ENCODE results near the gene INPP5F. TPM values are rescaled to one million over a fixed set of nuclear protein-coding genes. Genes with fewer than 3 reads are reported as not detected.

The INPP5F gene
- total and polyA plus RNA-seq, 9 of the 15 experiments (the other 6 are each of a cell fraction or from before 2014, with no cell fraction given): 1.6 to 7.3 (median 6.0) TPM

DNA sequence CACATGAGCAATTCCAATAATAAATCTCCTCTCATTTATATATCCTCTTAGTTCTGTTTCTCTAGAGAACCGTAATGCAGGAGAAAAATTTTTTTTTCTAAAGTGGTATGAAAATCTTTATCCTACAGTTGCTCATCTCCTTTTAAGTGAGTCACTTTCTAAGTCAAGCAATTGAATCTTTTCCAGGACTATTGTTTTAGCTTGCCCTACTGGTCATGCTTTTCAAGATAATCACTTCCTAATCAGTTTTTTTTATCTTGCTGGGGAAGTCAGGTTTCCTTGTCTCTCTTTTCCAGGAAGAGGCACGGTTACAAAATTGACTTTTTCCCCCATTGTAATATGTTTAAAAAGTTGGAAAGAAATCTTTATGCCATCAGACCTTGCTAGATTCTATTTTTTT is 44.0 kb downstream of the INPP5F start:
- Histone ChIP-seq H3K27ac (ENCODE audit: extremely low read depth, low read depth, low read length) (no peak overlapping the region), H3K9me3 (replicated peaks; ENCODE audit: control insufficient read depth, insufficient read depth, low read depth, low read length) (no peaks in the 10 kb centered on the region), H2AFZ (ENCODE audit: low read depth, low read length) (no peak overlapping the region), H4K20me1 (replicated peaks; ENCODE audit: control insufficient read depth, insufficient read depth, low read length) (no peaks in the 10 kb centered on the region), H3K36me3 (ENCODE audit: control insufficient read depth, insufficient read depth, low read length) (no peaks in the 10 kb centered on the region), H3K9ac (ENCODE audit: insufficient read depth in 1 of 2, low read depth in 2 of 2, low read length in 2 of 2) (no peak overlapping the region), H3K79me2 (ENCODE audit: control insufficient read depth, insufficient read depth, low read length) (no peaks in the 10 kb centered on the region), H3K9me1 (ENCODE audit: control insufficient read depth, insufficient read depth, low read length) (no peaks in the 10 kb centered on the region), H3K4me3 (no peak overlapping the region), H3K27me3 (ENCODE audit: control insufficient read depth in 2 of 2, insufficient read depth in 2 of 2, low read length in 2 of 2) (no peaks in the 10 kb centered on the region), H3K4me1 (replicated peaks in 1 of 2; ENCODE audit: control insufficient read depth in 2 of 2, insufficient read depth in 2 of 2, low read length in 2 of 2) (peaks cover 0 to 6% of the 10 kb centered on the region in 2 experiments; a peak in 3 of 5 replicates), H3K4me2 (ENCODE audit: insufficient read depth, low read length) (no peak overlapping the region)
- WGBS (ENCODE audit: insufficient coverage, low coverage, missing lambda C conversion rate): 0% methylated on average over 2 of the region's 2 CpGs
- intact Hi-C loops (cut with micrococcal nuclease) (no loop called here), in situ Hi-C loops (cut with MboI) (no loop called here)
- ATAC-seq: no peak
- FAIRE-seq: no peak
- DNase-seq (ENCODE audit: extremely low read depth in 1 of 4, low spot score in 3 of 4): peak in 1 of 4 experiments; percentile 20
- CTCF ChIA-PET (ENCODE audit: low intra/inter-chr PET ratio): no interaction called here
- no TSS peak for BruUV-seq (replicated peaks)
- POLR2A ChIA-PET: interaction anchor here (1.3 kb wide), 1 partner anchor 12 kb away, joined by 4 read pairs; no protein-coding TSS in a partner anchor
- 0 out of 2 replicates have a peak, but pooled peaks have one; percentile 34 for TF ChIP-seq DPF2 (IDR thresholded peaks at IDR 0.05)
- peak; percentile 34; the same call in 1 of the 2 replicates for TF ChIP-seq SMARCE1 (IDR thresholded peaks at IDR 0.05)
- TF ChIP-seq ZZZ3 (IDR thresholded peaks at IDR 0.05): no peak
- TF ChIP-seq TEAD4 (IDR thresholded peaks at IDR 0.05; ENCODE audit: low read length): peak; percentile 16; the same call in 1 of the 2 replicates
- TF ChIP-seq TEAD4 (CRISPR knock-in tag; IDR thresholded peaks at IDR 0.05; ENCODE audit: borderline replicate concordance): no peak
- TF ChIP-seq FOSL1 (tag; conservative IDR thresholded peaks at IDR 0.05): peak; percentile 72
- TF ChIP-seq CBX2 (IDR thresholded peaks at IDR 0.05; ENCODE audit: insufficient read depth, low read length, poor library complexity, severe bottlenecking): no peak
- peak; percentile 54; the same call in 1 of the 2 replicates for TF ChIP-seq JUND (IDR thresholded peaks at IDR 0.05; ENCODE audit: borderline replicate concordance, low read depth, low read length)
- TF ChIP-seq JUND (tag; IDR thresholded peaks at IDR 0.05; ENCODE audit: borderline replicate concordance, low read depth, low read length): 0 out of 3 replicates have a peak, but pooled peaks have one; percentile 12
- peak; percentile 92 for TF ChIP-seq SOX6 (IDR thresholded peaks at IDR 0.05)
- no peak for TF ChIP-seq CCAR2 (IDR thresholded peaks at IDR 0.05; ENCODE audit: low read depth, low read length)
- no peak for TF ChIP-seq POLR2H (tag; IDR thresholded peaks at IDR 0.05; ENCODE audit: low read depth)
- TF ChIP-seq MTA1 (IDR thresholded peaks at IDR 0.05; ENCODE audit: borderline replicate concordance): no peak
- TF ChIP-seq, protein P1, sequence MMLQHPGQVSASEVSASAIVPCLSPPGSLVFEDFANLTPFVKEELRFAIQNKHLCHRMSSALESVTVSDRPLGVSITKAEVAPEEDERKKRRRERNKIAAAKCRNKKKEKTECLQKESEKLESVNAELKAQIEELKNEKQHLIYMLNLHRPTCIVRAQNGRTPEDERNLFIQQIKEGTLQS (IDR thresholded peaks at IDR 0.05): peak; percentile 40; the same call in 1 of the 2 replicates
- TF ChIP-seq, protein P1 (CRISPR knock-in tag; conservative IDR thresholded peaks at IDR 0.05): no peak
- TF ChIP-seq ETV6 (IDR thresholded peaks at IDR 0.05; ENCODE audit: borderline replicate concordance in 1 of 2, low read depth in 2 of 2, low read length in 1 of 2): peak in 1 of 2 experiments; percentile 39; a peak in 1 of 4 replicates
- TF ChIP-seq ETV6 (CRISPR knock-in tag; IDR thresholded peaks at IDR 0.05; ENCODE audit: borderline replicate concordance): no peak
- peak in 1 of 2 experiments; percentile 36; a peak in 1 of 4 replicates for TF ChIP-seq RCOR1 (IDR thresholded peaks at IDR 0.05; ENCODE audit: borderline replicate concordance in 1 of 2, low read depth in 2 of 2, low read length in 2 of 2)
- TF ChIP-seq E2F3 (CRISPR knock-in tag; IDR thresholded peaks at IDR 0.05): no peak
- TF ChIP-seq, protein P2, sequence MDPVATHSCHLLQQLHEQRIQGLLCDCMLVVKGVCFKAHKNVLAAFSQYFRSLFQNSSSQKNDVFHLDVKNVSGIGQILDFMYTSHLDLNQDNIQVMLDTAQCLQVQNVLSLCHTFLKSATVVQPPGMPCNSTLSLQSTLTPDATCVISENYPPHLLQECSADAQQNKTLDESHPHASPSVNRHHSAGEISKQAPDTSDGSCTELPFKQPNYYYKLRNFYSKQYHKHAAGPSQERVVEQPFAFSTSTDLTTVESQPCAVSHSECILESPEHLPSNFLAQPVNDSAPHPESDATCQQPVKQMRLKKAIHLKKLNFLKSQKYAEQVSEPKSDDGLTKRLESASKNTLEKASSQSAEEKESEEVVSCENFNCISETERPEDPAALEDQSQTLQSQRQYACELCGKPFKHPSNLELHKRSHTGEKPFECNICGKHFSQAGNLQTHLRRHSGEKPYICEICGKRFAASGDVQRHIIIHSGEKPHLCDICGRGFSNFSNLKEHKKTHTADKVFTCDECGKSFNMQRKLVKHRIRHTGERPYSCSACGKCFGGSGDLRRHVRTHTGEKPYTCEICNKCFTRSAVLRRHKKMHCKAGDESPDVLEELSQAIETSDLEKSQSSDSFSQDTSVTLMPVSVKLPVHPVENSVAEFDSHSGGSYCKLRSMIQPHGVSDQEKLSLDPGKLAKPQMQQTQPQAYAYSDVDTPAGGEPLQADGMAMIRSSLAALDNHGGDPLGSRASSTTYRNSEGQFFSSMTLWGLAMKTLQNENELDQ (CRISPR knock-in tag; IDR thresholded peaks at IDR 0.05; ENCODE audit: borderline replicate concordance): no peak
- TF ChIP-seq HDAC3 (IDR thresholded peaks at IDR 0.05; ENCODE audit: borderline replicate concordance, partially characterized antibody): no peak
- 0 out of 2 replicates have a peak, but pooled peaks have one; percentile 33 for TF ChIP-seq SMARCA4 (IDR thresholded peaks at IDR 0.05)
- TF ChIP-seq EP300 (IDR thresholded peaks at IDR 0.05; ENCODE audit: low read length): peak; percentile 26; the same call in 1 of the 2 replicates

Measured in K562 (cell line).